Putamen (tissue), 1 donor: ENCODE results near the gene TRIM8.

ENCODE experiments used
- DNase-seq: peaks from one replicate; pipeline ENCODE4 v3.0.0-alpha.2; 2016; ENCODE audit warnings: low spot score

Gene TRIM8

DNA sequence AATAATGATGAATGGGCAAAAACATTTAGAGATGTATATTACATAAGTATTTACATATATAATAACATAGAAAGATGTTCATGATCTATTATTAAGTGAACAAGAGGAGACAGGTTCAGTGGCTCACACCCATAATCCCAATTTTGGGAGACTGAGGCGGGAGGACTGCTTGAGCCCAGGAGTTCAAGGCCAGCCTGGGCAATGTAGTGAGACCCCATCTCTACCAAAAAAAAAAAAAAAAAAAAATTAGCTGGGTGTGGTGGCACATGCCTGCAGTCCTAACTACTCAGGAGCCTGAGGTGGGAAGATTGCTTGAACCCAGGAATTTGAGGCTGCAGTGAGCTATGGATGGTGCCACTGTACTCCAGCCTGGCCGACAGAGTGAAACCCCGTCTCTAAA lies 57.5 kb downstream of the TRIM8 start:
- DNase-seq: no peak

GRCh38 chr10:102702742-102703141 lies 58.5 kb downstream of the TRIM8 start:
- no peak for DNase-seq

DNA sequence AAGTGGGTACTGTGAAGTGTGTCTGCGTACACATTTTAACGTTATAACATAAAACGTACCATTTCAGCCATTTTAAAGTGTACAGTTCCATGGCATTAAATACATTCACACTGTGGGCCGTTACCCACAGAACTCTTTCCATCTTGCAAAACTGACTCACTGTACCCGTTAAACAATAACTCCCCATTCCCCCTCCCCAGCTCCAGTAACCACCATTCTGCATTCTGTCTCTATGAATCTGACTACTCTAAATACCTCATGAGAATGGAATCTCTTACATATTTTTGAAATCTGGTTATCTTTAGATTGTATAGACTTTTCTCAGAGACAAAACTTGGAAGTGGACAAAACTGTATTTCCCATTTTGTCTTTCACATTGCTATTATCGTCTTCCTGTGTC lies 60.6 kb downstream of the TRIM8 start:
- DNase-seq: no peak

DNA sequence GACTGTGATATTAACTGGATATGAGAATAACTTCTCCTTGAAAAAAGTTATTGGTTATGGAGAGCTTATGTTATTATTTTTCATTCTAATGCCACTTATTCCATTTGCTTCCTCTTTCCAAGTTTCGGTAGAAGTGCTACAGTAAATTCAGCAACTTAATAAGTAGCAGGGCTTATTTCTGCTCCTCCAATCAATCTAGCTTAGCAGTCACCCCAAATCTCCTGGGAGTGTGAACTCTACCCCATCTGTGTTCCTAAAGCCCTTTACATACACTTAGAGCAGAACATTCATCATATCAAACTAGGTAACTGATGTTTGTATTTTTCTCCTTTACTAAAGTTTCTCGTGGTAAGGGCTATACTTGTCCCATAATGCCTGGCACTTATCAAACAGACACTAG lies 61.3 kb downstream of the TRIM8 start:
- DNase-seq: no peak
